Measurements from ENCODE around the gene HLA-DRB1.

HLA-DRB1 gene

DNA sequence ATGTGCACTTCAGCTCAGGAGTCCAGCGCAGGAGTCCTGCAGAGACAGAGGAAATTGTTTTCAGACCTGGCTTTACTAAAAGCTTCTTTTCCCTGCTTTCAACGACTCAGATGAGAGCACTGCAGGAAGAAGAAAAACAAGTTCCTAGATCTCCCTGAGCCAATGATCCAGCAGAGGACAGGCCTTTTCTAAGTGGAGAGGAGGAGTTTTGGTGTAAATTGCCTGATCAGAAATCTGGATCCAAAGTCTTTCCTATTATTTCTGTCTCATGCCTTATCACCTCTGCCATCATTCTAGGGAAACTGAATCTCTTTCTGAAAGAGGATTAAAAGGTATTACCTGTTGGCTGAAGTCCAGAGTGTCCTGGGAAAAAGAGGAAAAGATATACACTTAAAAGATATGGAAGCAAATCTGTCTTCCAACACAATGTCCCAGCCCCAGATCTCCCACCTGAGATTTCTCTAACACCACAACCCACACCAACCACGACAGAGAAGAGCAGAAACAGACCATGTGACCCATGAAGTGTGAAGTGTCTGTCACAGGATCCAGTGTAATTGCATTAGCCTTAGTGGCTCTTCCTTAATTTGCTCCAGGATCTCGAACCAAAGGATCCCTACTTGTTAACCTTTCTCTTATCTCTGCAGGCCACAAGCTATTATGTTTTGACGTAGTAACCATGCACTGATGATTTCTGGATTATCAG, 36.5 kb downstream of the HLA-DRB1 start:
- TF ChIP-seq FOXP2 (optimal IDR thresholded peaks at IDR 0.05; ENCODE audit: borderline replicate concordance, extremely low read depth, extremely low read length, insufficient read depth) (no peak), TAF1 (IDR thresholded peaks at IDR 0.05; ENCODE audit: borderline replicate concordance, insufficient read depth, low read length) (no peak), SIN3A (IDR thresholded peaks at IDR 0.05; ENCODE audit: borderline replicate concordance, insufficient read depth, low read length) (no peak), REST (IDR thresholded peaks at IDR 0.05; ENCODE audit: insufficient read depth in 1 of 2, low read depth in 2 of 2, low read length in 2 of 2) (no peak), POLR2AphosphoS5 (IDR thresholded peaks at IDR 0.05; ENCODE audit: low read depth, low read length) (no peak)

DNA sequence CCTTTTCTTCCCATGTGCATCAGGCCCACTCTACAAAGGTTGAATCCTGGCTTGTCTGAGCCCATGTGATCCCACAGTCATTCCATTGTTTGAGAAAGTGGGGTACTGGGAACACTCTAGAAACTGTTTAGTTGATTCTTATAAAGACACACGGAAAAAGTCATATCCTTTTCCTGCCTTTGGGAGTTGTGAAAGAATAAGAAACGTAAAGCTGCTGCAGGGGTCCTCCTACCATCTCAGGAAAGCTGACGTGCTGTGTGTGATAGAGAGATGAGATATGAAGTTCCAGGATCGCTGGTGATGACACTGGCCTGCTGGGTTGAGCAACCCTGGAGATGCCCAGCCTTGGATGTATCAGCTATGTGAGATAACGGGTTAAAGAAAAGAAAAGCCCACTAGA, 38.2 kb downstream of the HLA-DRB1 start:
- TF ChIP-seq POLR2AphosphoS5 (IDR thresholded peaks at IDR 0.05; ENCODE audit: low read depth, low read length) (no peak), TAF1 (IDR thresholded peaks at IDR 0.05; ENCODE audit: borderline replicate concordance, insufficient read depth, low read length) (no peak)

GRCh38 chr6:32539839-32540238, 49.8 kb downstream of the HLA-DRB1 start:
- TF ChIP-seq REST (IDR thresholded peaks at IDR 0.05; ENCODE audit: insufficient read depth in 1 of 2, low read depth in 2 of 2, low read length in 2 of 2): no peak
- TF ChIP-seq POLR2AphosphoS5 (IDR thresholded peaks at IDR 0.05; ENCODE audit: low read depth, low read length): no peak
- no peak for TF ChIP-seq SIN3A (IDR thresholded peaks at IDR 0.05; ENCODE audit: borderline replicate concordance, insufficient read depth, low read length)
- no peak for TF ChIP-seq FOXP2 (optimal IDR thresholded peaks at IDR 0.05; ENCODE audit: borderline replicate concordance, extremely low read depth, extremely low read length, insufficient read depth)
- TF ChIP-seq TAF1 (IDR thresholded peaks at IDR 0.05; ENCODE audit: borderline replicate concordance, insufficient read depth, low read length): no peak

GRCh38 chr6:32529697-32530430, 59.8 kb downstream of the HLA-DRB1 start, which contains the start of gene HLA-DRB5:
Gene HLA-DRB5, minus strand, starts transcription at chr6:32530287. Its CDS starts 63 bp downstream, at chr6:32530224.
- TF ChIP-seq TAF1 (IDR thresholded peaks at IDR 0.05; ENCODE audit: borderline replicate concordance, insufficient read depth, low read length) (no peak), FOXP2 (optimal IDR thresholded peaks at IDR 0.05; ENCODE audit: borderline replicate concordance, extremely low read depth, extremely low read length, insufficient read depth) (no peak), POLR2AphosphoS5 (IDR thresholded peaks at IDR 0.05; ENCODE audit: low read depth, low read length) (no peak), REST (IDR thresholded peaks at IDR 0.05; ENCODE audit: insufficient read depth in 1 of 2, low read depth in 2 of 2, low read length in 2 of 2) (no peak), SIN3A (IDR thresholded peaks at IDR 0.05; ENCODE audit: borderline replicate concordance, insufficient read depth, low read length) (no peak)
